K562 (cell line): Measurements from ENCODE around the gene FBXL22. TPM values are rescaled to one million over a fixed set of nuclear protein-coding genes. Genes with fewer than 3 reads are reported as not detected.

ENCODE experiments used
- ATAC-seq: fragments of 200-7000 bp; cut with Tn5 transposase; 3 replicates; pipeline ENCODE4 v1.9.1; 2020; ENCODE audit warnings: moderate library complexity
- BruUV-seq: library from RNA; stranded (reverse); fragments of 400-500 nt; replicated peaks from 2 replicates; lab custom pipeline; 2021; lab: Mats Ljungman, UMichigan
- CTCF ChIA-PET: fragments of 300-600 bp; formaldehyde crosslinking; extraction: SDS; loops from one replicate; lab custom pipeline; 2021; ENCODE audit warnings: low intra/inter-chr PET ratio; lab: Yijun Ruan, JAX
- POLR2A ChIA-PET: fragments of 300-600, 350-650 bp; sonication (Branson Sonifier 250); formaldehyde crosslinking; extraction: SDS; loops from one replicate; lab custom pipeline; 2021; ENCODE audit warnings: antibody characterized with exemption, inconsistent platforms; lab: Yijun Ruan, JAX
- DNase-seq, 4 experiments: peaks; one replicate each; pipeline versions ENCODE4 v3.0.0 to v3.0.0-alpha.2; 2011 to 2018; ENCODE audit warnings: low spot score in 3 of 4, mixed read lengths in 3 of 4; ENCODE audit errors: extremely low read depth in 1 of 4
- FAIRE-seq: peaks from 2 replicates; lab custom pipeline; 2011; peaks lifted over from hg19 to GRCh38; lab: Jason Lieb, UNC
- H2AFZ ChIP-seq: 2 replicates; pipeline ENCODE4 v1.6.0; 2011; ENCODE audit warnings: low read depth, low read length, control low read depth, inconsistent platforms
- H3K27ac ChIP-seq: fragments of 200-600 bp; 3 replicates; pipeline ENCODE4 v1.8.0; 2011; ENCODE audit warnings: low read depth, mild to moderate bottlenecking, control low read depth, inconsistent platforms, low read length, moderate library complexity, mixed read lengths; ENCODE audit errors: extremely low read depth
- H3K27me3 ChIP-seq, 2 experiments: fragments of 300-600 bp in 1 of 2; 2 replicates in 1 of 2; 3 replicates in 1 of 2; pipeline versions ENCODE4 v1.6.0 to v1.8.0; 2011; ENCODE audit warnings: inconsistent platforms in 2 of 2, low read length in 2 of 2, mild to moderate bottlenecking in 1 of 2, mixed read lengths in 1 of 2, moderate library complexity in 1 of 2; ENCODE audit not compliant: control insufficient read depth in 2 of 2, insufficient read depth in 2 of 2
- H3K36me3 ChIP-seq: fragments of 300-600 bp; 3 replicates; pipeline ENCODE4 v1.8.0; 2011; ENCODE audit warnings: mild to moderate bottlenecking, low read length, inconsistent platforms; ENCODE audit not compliant: control insufficient read depth, insufficient read depth
- H3K4me1 ChIP-seq, 2 experiments: fragments of 200-600 bp in 1 of 2; replicated peaks in 1 of 2; 2 replicates in 1 of 2; 3 replicates in 1 of 2; pipeline versions ENCODE4 v1.5.1 to v1.8.0; 2011; ENCODE audit warnings: inconsistent platforms in 2 of 2, low read length in 2 of 2, mild to moderate bottlenecking in 1 of 2, mixed read lengths in 1 of 2, moderate library complexity in 1 of 2; ENCODE audit not compliant: control insufficient read depth in 2 of 2, insufficient read depth in 2 of 2
- H3K4me2 ChIP-seq: 2 replicates; pipeline ENCODE4 v1.6.1; 2011; ENCODE audit warnings: low read length, control low read depth, inconsistent platforms, mixed read lengths; ENCODE audit not compliant: insufficient read depth
- H3K4me3 ChIP-seq: fragments of 200-600 bp; sonication (generic), shearing (Covaris generic); 2 replicates; pipeline ENCODE4 v1.5.1; 2016; ENCODE audit warnings: control low read depth, inconsistent platforms
- H3K79me2 ChIP-seq: fragments of 200-600 bp; 3 replicates; pipeline ENCODE4 v1.8.0; 2011; ENCODE audit warnings: low read length, inconsistent platforms; ENCODE audit not compliant: control insufficient read depth, insufficient read depth
- H3K9ac ChIP-seq, 2 experiments: 2 replicates each; pipeline versions ENCODE4 v1.6.0 to v1.6.1; 2011; ENCODE audit warnings: low read depth in 2 of 2, low read length in 2 of 2, control low read depth in 1 of 2, inconsistent platforms in 1 of 2, mild to moderate bottlenecking in 1 of 2, mixed read lengths in 1 of 2; ENCODE audit not compliant: insufficient read depth in 1 of 2
- H3K9me1 ChIP-seq: one replicate; pipeline ENCODE4 v1.6.0; 2011; ENCODE audit warnings: inconsistent platforms, mild to moderate bottlenecking, low read length, moderate library complexity; ENCODE audit not compliant: control insufficient read depth, insufficient read depth
- H3K9me3 ChIP-seq: replicated peaks from 2 replicates; pipeline ENCODE4 v1.5.1; 2011; ENCODE audit warnings: low read depth, low read length, inconsistent platforms; ENCODE audit not compliant: control insufficient read depth, insufficient read depth
- H4K20me1 ChIP-seq: replicated peaks from 2 replicates; pipeline ENCODE4 v1.6.1; 2011; ENCODE audit warnings: low read length, inconsistent platforms, mixed read lengths; ENCODE audit not compliant: control insufficient read depth, insufficient read depth
- FOS ChIP-seq: IDR thresholded peaks from 3 replicates; pipeline ENCODE4 v1.6.1; 2011; ENCODE audit not compliant: insufficient read length; ENCODE audit errors: extremely low read depth
- FOXM1 ChIP-seq, 2 experiments: fragments of 450-650 bp in 1 of 2; sonication (generic) in 1 of 2; formaldehyde crosslinking in 1 of 2; IDR thresholded peaks; 2 replicates each; pipeline versions ENCODE4 v1.6.1 to v1.9.0; 2017 to 2022; ENCODE audit warnings: low read depth in 2 of 2, mild to moderate bottlenecking in 2 of 2, missing genetic modification reagents in 1 of 2, moderate library complexity in 1 of 2
- GABPB2 ChIP-seq: fragments of 250-450 bp; sonication (Bioruptor Pico); conservative IDR thresholded peaks from 2 replicates; pipeline ENCODE4 v1.5.1; 2021; ENCODE audit warnings: mild to moderate bottlenecking
- NFIC ChIP-seq: fragments of 450-650 bp; IDR thresholded peaks from 2 replicates; pipeline ENCODE4 v1.6.1; 2017; ENCODE audit warnings: mild to moderate bottlenecking, inconsistent platforms
- NR1H2 ChIP-seq: sonication (generic); formaldehyde crosslinking; IDR thresholded peaks from 2 replicates; pipeline ENCODE4 v1.4.0; 2020; ENCODE audit warnings: mild to moderate bottlenecking, missing genetic modification reagents
- POLR2G ChIP-seq: fragments of 200-400 bp; formaldehyde crosslinking; IDR thresholded peaks from 2 replicates; pipeline ENCODE4 v1.6.1; 2017; ENCODE audit warnings: low read depth, mild to moderate bottlenecking, antibody characterized with exemption, low read length, moderate library complexity
- POLR2H ChIP-seq: IDR thresholded peaks from 2 replicates; pipeline ENCODE4 v1.6.1; 2016; ENCODE audit warnings: missing genetic modification characterization, low read depth, mild to moderate bottlenecking, control low read depth, missing compliant biosample characterization, moderate library complexity
- POU5F1 ChIP-seq: fragments of 150-350 bp; IDR thresholded peaks from 2 replicates; pipeline ENCODE4 v1.6.1; 2014; ENCODE audit warnings: borderline replicate concordance, low read length, low read depth, mild to moderate bottlenecking; ENCODE audit not compliant: partially characterized antibody
- RBM17 ChIP-seq: fragments of 200-400 bp; formaldehyde crosslinking; IDR thresholded peaks from 2 replicates; pipeline ENCODE4 v1.6.1; 2017; ENCODE audit warnings: low read depth, mild to moderate bottlenecking, low read length, borderline replicate concordance
- ZNF184 ChIP-seq: sonication (generic); formaldehyde crosslinking; IDR thresholded peaks from 2 replicates; pipeline ENCODE4 v1.5.0; 2020; ENCODE audit warnings: missing genetic modification reagents
- ZNF507 ChIP-seq: conservative IDR thresholded peaks from 2 replicates; pipeline ENCODE4 v1.6.1; 2017; ENCODE audit warnings: missing genetic modification characterization, missing compliant biosample characterization
- ZNF76 ChIP-seq: fragments of 250-450 bp; sonication (Bioruptor Pico); IDR thresholded peaks from 2 replicates; pipeline ENCODE4 v1.4.0; 2020; ENCODE audit warnings: mild to moderate bottlenecking, moderate library complexity, borderline replicate concordance
- ZNF79 ChIP-seq: fragments of 250-450 bp; sonication (Bioruptor Pico); IDR thresholded peaks from 2 replicates; pipeline ENCODE4 v1.4.0; 2020; ENCODE audit warnings: low read depth, mild to moderate bottlenecking, moderate library complexity
- WGBS: fragments of 100-300 bp; shearing (Covaris generic); methylation state at CpG from one replicate; pipeline ENCODE4 v1.1.6; 2016; ENCODE audit warnings: low coverage, mixed read lengths; ENCODE audit not compliant: insufficient coverage; ENCODE audit errors: missing lambda C conversion rate; 5-methylcytosine and 5-hydroxymethylcytosine counted together
- in situ Hi-C: fragments of 300-500 bp; cut with MboI; formaldehyde crosslinking; loops from 4 replicates; pipeline ENCODE4 v1.15.0; 2018; ENCODE audit warnings: inconsistent platforms, mixed read lengths
- intact Hi-C: fragments of 100-400 bp; cut with micrococcal nuclease; formaldehyde crosslinking; loops from 2 replicates; pipeline ENCODE4 v1.14.2; 2022
- polyA plus RNA-seq, 8 experiments: library from polyadenylated mRNA; depleted of rRNA in 4 of 8; stranded (reverse) in 5 of 8; unstranded in 3 of 8; fragments of >200 nt; fragmentation: Nextera tagmentation in 2 of 8; fragmentation: Illumina TruSeq in 1 of 8; extraction: Ambion mirVana in 2 of 8; extraction: Trizol in 1 of 8; gene quantifications; 2 replicates each; pipeline versions ENCODE4 v1.2.1 to v1.2.3, GENCODE V29; 2011 to 2014; ENCODE audit warnings: inconsistent platforms in 1 of 8, missing spikeins in 1 of 8
- total RNA-seq, 7 experiments: library from RNA; depleted of rRNA in 6 of 7; stranded (reverse); fragments of >200 nt in 6 of 7; fragmentation: Illumina TruSeq in 2 of 7; extraction: Trizol in 2 of 7; gene quantifications; 2 replicates each; pipeline versions ENCODE4 v1.2.1 to v1.2.3, GENCODE V29; 2011 to 2021; ENCODE audit warnings: low replicate concordance in 1 of 7
- TF ChIP-seq, protein P1 (sequence below): fragments of 450-650 bp; IDR thresholded peaks from 2 replicates; pipeline ENCODE4 v1.6.1; 2016; ENCODE audit warnings: low read depth, mild to moderate bottlenecking, moderate library complexity
- TF ChIP-seq, protein P2 (sequence below), 2 experiments: fragments of 150-350 bp in 1 of 2; IDR thresholded peaks; 2 replicates each; pipeline ENCODE4 v1.6.1; 2012 to 2016; ENCODE audit warnings: low read depth in 2 of 2, low read length in 2 of 2, mild to moderate bottlenecking in 1 of 2, moderate library complexity in 1 of 2
- TF ChIP-seq, protein P3 (sequence below): IDR thresholded peaks from 2 replicates; pipeline ENCODE4 v1.6.1; 2011; ENCODE audit not compliant: insufficient read length; ENCODE audit errors: extremely low read depth
- TF ChIP-seq, protein P4 (sequence below): fragments of 250-450 bp; sonication (Bioruptor Pico); IDR thresholded peaks from 2 replicates; pipeline ENCODE4 v1.9.0; 2021; ENCODE audit warnings: mild to moderate bottlenecking

Gene FBXL22
- total and polyA plus RNA-seq, 9 of the 15 experiments (the other 6 are each of a cell fraction or from before 2014, with no cell fraction given) = not detected

DNA sequence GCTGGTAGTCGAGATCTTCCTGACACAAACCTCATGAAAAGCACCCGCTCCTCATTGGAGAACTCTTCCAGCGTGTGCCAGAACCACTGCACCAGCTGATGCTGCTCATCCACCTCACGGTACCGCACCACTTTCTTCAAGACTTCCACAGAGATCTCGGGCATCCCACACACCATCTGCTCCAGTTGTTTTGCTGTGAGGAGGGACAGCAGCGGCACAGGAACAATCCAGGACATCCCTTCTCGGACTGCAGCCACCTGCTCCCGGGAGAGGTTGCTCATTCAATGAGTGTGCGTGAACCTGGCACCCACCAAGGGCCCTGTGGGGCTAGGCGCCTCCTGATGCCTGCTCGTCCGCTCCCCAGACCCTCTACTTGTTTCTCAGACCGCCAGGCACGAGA, 15.1 kb downstream of the FBXL22 start:
- peaks cover 84% of the 10 kb centered on the region for H3K36me3 ChIP-seq
- ChIA-PET CTCF (no interaction called here), POLR2A (interaction anchor here (0.9 kb wide), 1 partner anchor 23 kb away, joined by 3 read pairs; no protein-coding TSS in a partner anchor)
- H3K9me1 ChIP-seq = no peaks in the 10 kb centered on the region
- intact Hi-C loops = loop anchor here (10.0 kb wide), 2 partner anchors 327 to 543 kb away; partner anchors contain the start of gene SNX22
- no peaks in the 10 kb centered on the region for H3K27me3 ChIP-seq
- TF ChIP-seq, protein P1, sequence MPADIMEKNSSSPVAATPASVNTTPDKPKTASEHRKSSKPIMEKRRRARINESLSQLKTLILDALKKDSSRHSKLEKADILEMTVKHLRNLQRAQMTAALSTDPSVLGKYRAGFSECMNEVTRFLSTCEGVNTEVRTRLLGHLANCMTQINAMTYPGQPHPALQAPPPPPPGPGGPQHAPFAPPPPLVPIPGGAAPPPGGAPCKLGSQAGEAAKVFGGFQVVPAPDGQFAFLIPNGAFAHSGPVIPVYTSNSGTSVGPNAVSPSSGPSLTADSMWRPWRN = no peak
- TF ChIP-seq POU5F1 = no peak
- no peak for TF ChIP-seq NR1H2 (CRISPR knock-in tag)
- no peak for TF ChIP-seq ZNF79 (CRISPR knock-in tag)
- TF ChIP-seq, protein P2, sequence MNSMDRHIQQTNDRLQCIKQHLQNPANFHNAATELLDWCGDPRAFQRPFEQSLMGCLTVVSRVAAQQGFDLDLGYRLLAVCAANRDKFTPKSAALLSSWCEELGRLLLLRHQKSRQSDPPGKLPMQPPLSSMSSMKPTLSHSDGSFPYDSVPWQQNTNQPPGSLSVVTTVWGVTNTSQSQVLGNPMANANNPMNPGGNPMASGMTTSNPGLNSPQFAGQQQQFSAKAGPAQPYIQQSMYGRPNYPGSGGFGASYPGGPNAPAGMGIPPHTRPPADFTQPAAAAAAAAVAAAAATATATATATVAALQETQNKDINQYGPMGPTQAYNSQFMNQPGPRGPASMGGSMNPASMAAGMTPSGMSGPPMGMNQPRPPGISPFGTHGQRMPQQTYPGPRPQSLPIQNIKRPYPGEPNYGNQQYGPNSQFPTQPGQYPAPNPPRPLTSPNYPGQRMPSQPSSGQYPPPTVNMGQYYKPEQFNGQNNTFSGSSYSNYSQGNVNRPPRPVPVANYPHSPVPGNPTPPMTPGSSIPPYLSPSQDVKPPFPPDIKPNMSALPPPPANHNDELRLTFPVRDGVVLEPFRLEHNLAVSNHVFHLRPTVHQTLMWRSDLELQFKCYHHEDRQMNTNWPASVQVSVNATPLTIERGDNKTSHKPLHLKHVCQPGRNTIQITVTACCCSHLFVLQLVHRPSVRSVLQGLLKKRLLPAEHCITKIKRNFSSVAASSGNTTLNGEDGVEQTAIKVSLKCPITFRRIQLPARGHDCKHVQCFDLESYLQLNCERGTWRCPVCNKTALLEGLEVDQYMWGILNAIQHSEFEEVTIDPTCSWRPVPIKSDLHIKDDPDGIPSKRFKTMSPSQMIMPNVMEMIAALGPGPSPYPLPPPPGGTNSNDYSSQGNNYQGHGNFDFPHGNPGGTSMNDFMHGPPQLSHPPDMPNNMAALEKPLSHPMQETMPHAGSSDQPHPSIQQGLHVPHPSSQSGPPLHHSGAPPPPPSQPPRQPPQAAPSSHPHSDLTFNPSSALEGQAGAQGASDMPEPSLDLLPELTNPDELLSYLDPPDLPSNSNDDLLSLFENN (IDR thresholded peaks at IDR 0.05; ENCODE audit: low read depth in 2 of 2, low read length in 2 of 2) = no peak
- no peak for TF ChIP-seq FOXM1 (IDR thresholded peaks at IDR 0.05; ENCODE audit: low read depth)
- no peak for TF ChIP-seq FOXM1 (CRISPR knock-in tag; IDR thresholded peaks at IDR 0.05; ENCODE audit: low read depth)
- no peak for TF ChIP-seq FOS
- no peak for TF ChIP-seq ZNF184
- TF ChIP-seq GABPB2 = no peak
- no peak for TF ChIP-seq POLR2G
- TF ChIP-seq RBM17 = no peak
- no peak for TF ChIP-seq POLR2H
- TF ChIP-seq NFIC = no peak
- no peak for TF ChIP-seq ZNF76 (CRISPR knock-in tag)
- TF ChIP-seq, protein P3, sequence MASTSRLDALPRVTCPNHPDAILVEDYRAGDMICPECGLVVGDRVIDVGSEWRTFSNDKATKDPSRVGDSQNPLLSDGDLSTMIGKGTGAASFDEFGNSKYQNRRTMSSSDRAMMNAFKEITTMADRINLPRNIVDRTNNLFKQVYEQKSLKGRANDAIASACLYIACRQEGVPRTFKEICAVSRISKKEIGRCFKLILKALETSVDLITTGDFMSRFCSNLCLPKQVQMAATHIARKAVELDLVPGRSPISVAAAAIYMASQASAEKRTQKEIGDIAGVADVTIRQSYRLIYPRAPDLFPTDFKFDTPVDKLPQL = no peak
- no peak for TF ChIP-seq ZNF507 (tag)
- TF ChIP-seq, protein P4, sequence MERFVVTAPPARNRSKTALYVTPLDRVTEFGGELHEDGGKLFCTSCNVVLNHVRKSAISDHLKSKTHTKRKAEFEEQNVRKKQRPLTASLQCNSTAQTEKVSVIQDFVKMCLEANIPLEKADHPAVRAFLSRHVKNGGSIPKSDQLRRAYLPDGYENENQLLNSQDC (CRISPR knock-in tag) = no peak
- in situ Hi-C loops = loop anchor here (5.0 kb wide), 1 partner anchor 455 kb away; no protein-coding TSS in a partner anchor
- ATAC-seq = no peak
- no peak overlapping the region for H2AFZ ChIP-seq
- H3K4me1 ChIP-seq = peaks cover 0 to 11% of the 10 kb centered on the region in 2 experiments; a peak in 3 of 5 replicates
- BruUV-seq = no TSS peak
- 92% methylated on average over 12 of the region's 15 CpGs for WGBS
- H3K4me2 ChIP-seq = no peak overlapping the region
- H3K79me2 ChIP-seq = no peaks in the 10 kb centered on the region
- DNase-seq = no peak
- H4K20me1 ChIP-seq = no peaks in the 10 kb centered on the region
- no peak overlapping the region for H3K27ac ChIP-seq
- H3K4me3 ChIP-seq = no peak overlapping the region
- FAIRE-seq = no peak
- no peak overlapping the region for H3K9ac ChIP-seq
- H3K9me3 ChIP-seq = no peaks in the 10 kb centered on the region
